Mammary epithelial cell (primary cell): Measurements from ENCODE around the gene OR2AG2.

Source experiments
- EZH2 ChIP-seq: IDR thresholded peaks from 2 replicates; pipeline ENCODE4 v1.6.1; 2012; ENCODE audit warnings: low read length, inconsistent platforms, borderline replicate concordance
- TF ChIP-seq, protein P1 (sequence below), 2 donors: IDR thresholded peaks in 1 of 2; conservative IDR thresholded peaks in 1 of 2; 2 replicates each; pipeline ENCODE4 v1.5.1; 2011 to 2012; ENCODE audit warnings: inconsistent platforms in 2 of 2, low read length in 2 of 2, mild to moderate bottlenecking in 2 of 2, control low read depth in 1 of 2, low read depth in 1 of 2; ENCODE audit not compliant: insufficient read depth in 1 of 2; ENCODE audit errors: extremely low read depth in 1 of 2

DNA sequence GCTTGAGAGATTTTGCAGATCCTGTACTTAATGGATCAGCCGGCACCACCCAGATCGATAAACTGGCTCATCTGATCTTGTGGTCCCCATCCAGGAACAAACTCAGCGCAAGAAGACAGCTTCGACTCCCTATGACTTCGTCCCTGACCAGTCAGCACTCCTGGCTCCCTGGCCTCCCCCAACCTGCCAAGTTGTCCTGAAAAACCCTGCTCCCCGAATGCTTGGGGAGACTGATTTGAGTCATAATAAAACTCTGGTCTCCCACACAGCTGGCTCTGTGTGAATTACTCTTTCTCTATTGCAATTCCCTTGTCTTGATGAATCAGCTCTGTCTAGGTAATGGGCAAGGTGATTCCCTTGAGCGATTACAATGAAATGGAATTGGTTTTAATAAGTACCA lies 29.5 kb downstream of the OR2AG2 start:
- TF ChIP-seq, protein P1, sequence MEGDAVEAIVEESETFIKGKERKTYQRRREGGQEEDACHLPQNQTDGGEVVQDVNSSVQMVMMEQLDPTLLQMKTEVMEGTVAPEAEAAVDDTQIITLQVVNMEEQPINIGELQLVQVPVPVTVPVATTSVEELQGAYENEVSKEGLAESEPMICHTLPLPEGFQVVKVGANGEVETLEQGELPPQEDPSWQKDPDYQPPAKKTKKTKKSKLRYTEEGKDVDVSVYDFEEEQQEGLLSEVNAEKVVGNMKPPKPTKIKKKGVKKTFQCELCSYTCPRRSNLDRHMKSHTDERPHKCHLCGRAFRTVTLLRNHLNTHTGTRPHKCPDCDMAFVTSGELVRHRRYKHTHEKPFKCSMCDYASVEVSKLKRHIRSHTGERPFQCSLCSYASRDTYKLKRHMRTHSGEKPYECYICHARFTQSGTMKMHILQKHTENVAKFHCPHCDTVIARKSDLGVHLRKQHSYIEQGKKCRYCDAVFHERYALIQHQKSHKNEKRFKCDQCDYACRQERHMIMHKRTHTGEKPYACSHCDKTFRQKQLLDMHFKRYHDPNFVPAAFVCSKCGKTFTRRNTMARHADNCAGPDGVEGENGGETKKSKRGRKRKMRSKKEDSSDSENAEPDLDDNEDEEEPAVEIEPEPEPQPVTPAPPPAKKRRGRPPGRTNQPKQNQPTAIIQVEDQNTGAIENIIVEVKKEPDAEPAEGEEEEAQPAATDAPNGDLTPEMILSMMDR (conservative IDR thresholded peaks at IDR 0.05 in 1 of 2, IDR thresholded peaks at IDR 0.05 in 1 of 2; ENCODE audit: extremely low read depth in 1 of 2, insufficient read depth in 1 of 2, low read depth in 1 of 2, low read length in 2 of 2): no peak
- TF ChIP-seq EZH2: no peak
